Endothelial cell (in vitro differentiated cells): ENCODE measurements around the gene PLCB1. TPM values are rescaled to one million over a fixed set of nuclear protein-coding genes. Genes with fewer than 3 reads are reported as not detected.

Experiments used
- DNase-seq: peaks from one replicate; pipeline ENCODE4 v3.0.0; 2021; ENCODE audit warnings: low spot score
- H3K27ac Mint-ChIP-seq: one replicate; pipeline ENCODE4 v1.8.0; 2021; ENCODE audit warnings: mixed read lengths, inconsistent platforms; ENCODE audit not compliant: unreplicated experiment
- H3K27me3 Mint-ChIP-seq: one replicate; pipeline ENCODE4 v1.8.0; 2021; ENCODE audit warnings: mild to moderate bottlenecking, moderate library complexity, mixed read lengths, inconsistent platforms; ENCODE audit not compliant: unreplicated experiment
- H3K36me3 Mint-ChIP-seq: one replicate; pipeline ENCODE4 v1.8.0; 2021; ENCODE audit warnings: mild to moderate bottlenecking, low read depth, mixed read lengths, inconsistent platforms; ENCODE audit not compliant: unreplicated experiment
- H3K4me1 Mint-ChIP-seq: one replicate; pipeline ENCODE4 v1.8.0; 2021; ENCODE audit warnings: mild to moderate bottlenecking, mixed read lengths, inconsistent platforms; ENCODE audit not compliant: unreplicated experiment
- H3K4me3 Mint-ChIP-seq: one replicate; pipeline ENCODE4 v1.8.0; 2021; ENCODE audit warnings: mild to moderate bottlenecking, mixed read lengths, inconsistent platforms; ENCODE audit not compliant: unreplicated experiment
- H3K9me3 Mint-ChIP-seq: one replicate; pipeline ENCODE4 v1.8.0; 2021; ENCODE audit warnings: mixed read lengths, inconsistent platforms; ENCODE audit not compliant: unreplicated experiment
- CTCF ChIP-seq: fragments of 200-600 bp; sonication (generic); IDR thresholded peaks from one replicate; pipeline ENCODE4 v1.5.0; 2021; ENCODE audit warnings: antibody characterized with exemption; ENCODE audit not compliant: unreplicated experiment
- total RNA-seq: library from RNA; stranded (reverse); fragmentation: NEBNext Ultra II Directional; extraction: Animal tissue kit (Norgen Biotek cat#: 25700); gene quantifications from one replicate; pipeline ENCODE4 v1.2.1, GENCODE V29; 2021; ENCODE audit not compliant: unreplicated experiment

Gene PLCB1
- total RNA-seq, 1 donor from 2014 or later, result 8.1 TPM

GRCh38 chr20:8800089-8800488 lies 668.0 kb downstream of the PLCB1 start:
- no peaks in the 10 kb centered on the region for H3K36me3 Mint-ChIP-seq
- H3K27ac Mint-ChIP-seq, result no peak overlapping the region
- H3K4me1 Mint-ChIP-seq, result peaks cover 19% of the 10 kb centered on the region
- no peak overlapping the region for H3K4me3 Mint-ChIP-seq
- no peak for TF ChIP-seq CTCF
- H3K27me3 Mint-ChIP-seq, result peaks cover 2% of the 10 kb centered on the region
- H3K9me3 Mint-ChIP-seq, result peaks cover 3% of the 10 kb centered on the region
- no peak for DNase-seq

- no peak for DNase-seq
- no peak for TF ChIP-seq CTCF
- H3K9me3 Mint-ChIP-seq, result peaks cover 3% of the 10 kb centered on the region
- H3K4me3 Mint-ChIP-seq, result no peak overlapping the region
- no peaks in the 10 kb centered on the region for H3K36me3 Mint-ChIP-seq
- peaks cover 21% of the 10 kb centered on the region for H3K4me1 Mint-ChIP-seq
- H3K27ac Mint-ChIP-seq, result no peak overlapping the region
- peaks cover 2% of the 10 kb centered on the region for H3K27me3 Mint-ChIP-seq
These were observed 669.6 kb downstream of the PLCB1 start for GRCh38 chr20:8801686-8802085.

GRCh38 chr20:8803065-8803464 lies 671.0 kb downstream of the PLCB1 start:
- DNase-seq, result peak; percentile 7
- H3K4me1 Mint-ChIP-seq, result peaks cover 21% of the 10 kb centered on the region
- H3K9me3 Mint-ChIP-seq, result peaks cover 3% of the 10 kb centered on the region
- no peak overlapping the region for H3K27ac Mint-ChIP-seq
- H3K36me3 Mint-ChIP-seq, result no peaks in the 10 kb centered on the region
- peaks cover 2% of the 10 kb centered on the region for H3K27me3 Mint-ChIP-seq
- TF ChIP-seq CTCF, result no peak
- no peak overlapping the region for H3K4me3 Mint-ChIP-seq

GRCh38 chr20:8803941-8804340 lies 671.9 kb downstream of the PLCB1 start:
- Mint-ChIP-seq H3K36me3 (no peaks in the 10 kb centered on the region), H3K9me3 (no peaks in the 10 kb centered on the region), H3K27ac (no peak overlapping the region), H3K4me3 (no peak overlapping the region), H3K4me1 (peaks cover 17% of the 10 kb centered on the region), H3K27me3 (peaks cover under 1% of the 10 kb centered on the region)
- no peak for TF ChIP-seq CTCF
- no peak for DNase-seq

GRCh38 chr20:8805737-8806442 lies 673.8 kb downstream of the PLCB1 start:
- Mint-ChIP-seq H3K4me3 (no peak overlapping the region), H3K9me3 (no peaks in the 10 kb centered on the region)

More at GRCh38 chr20:8805737-8806442, 673.8 kb downstream of the PLCB1 start:
- TF ChIP-seq CTCF, result no peak
- peaks cover 15% of the 10 kb centered on the region for H3K4me1 Mint-ChIP-seq
- H3K27ac Mint-ChIP-seq, result no peak overlapping the region
- no peaks in the 10 kb centered on the region for H3K27me3 Mint-ChIP-seq
- no peak for DNase-seq
- no peaks in the 10 kb centered on the region for H3K36me3 Mint-ChIP-seq
